ENCODE data around the gene ADARB2. TPM values are rescaled to one million over a fixed set of nuclear protein-coding genes. Genes with fewer than 3 reads are reported as not detected.

ADARB2 gene
- total and polyA plus RNA-seq, 4 donors: 0.22 to 1.3 (median 0.55) TPM

DNA sequence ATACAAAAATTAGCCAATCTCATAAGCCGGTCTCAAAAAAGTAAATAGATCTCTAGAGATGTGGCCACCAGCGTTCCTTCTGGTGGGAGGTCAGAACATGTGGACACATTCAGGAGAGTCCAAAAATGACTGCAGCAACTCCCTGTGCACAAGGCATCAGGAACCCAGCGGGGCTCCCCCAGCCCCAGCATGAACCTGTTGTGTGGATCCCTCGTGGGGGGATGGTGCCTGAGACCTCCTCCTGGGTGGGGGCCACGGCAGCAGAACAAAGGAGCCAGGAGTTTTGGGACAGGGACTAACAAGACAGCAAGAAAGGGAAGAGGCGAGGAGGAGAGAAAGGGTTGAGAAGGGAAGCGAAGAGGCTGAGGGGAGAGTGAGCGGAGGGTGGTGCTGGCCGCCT, 559.4 kb downstream of the ADARB2 start:
- TF ChIP-seq CTCF (IDR thresholded peaks at IDR 0.05; ENCODE audit: control extremely low read depth, extremely low read depth): no peak
- no peaks in the 10 kb centered on the region for H3K36me3 ChIP-seq (ENCODE audit: control insufficient read depth in 4 of 4, insufficient read depth in 4 of 4, low read length in 4 of 4)
- WGBS, 2 donors: 87 to 95% methylated on average over 9 of the region's 9 CpGs

GRCh38 chr10:1175956-1176565, 561.3 kb downstream of the ADARB2 start:
- H3K4me3 ChIP-seq: no peak overlapping the region
- ATAC-seq (ENCODE audit: insufficient read depth, low FRiP score) (no peak), DNase-seq (no peak)
- TF ChIP-seq CTCF (IDR thresholded peaks at IDR 0.05; ENCODE audit: control extremely low read depth, extremely low read depth): no peak
- 91 to 92% methylated on average over 23 of the region's 23 CpGs for WGBS, 2 donors
- peaks cover 0 to 5% (median 0%) of the 10 kb centered on the region in 3 donors for H3K27me3 ChIP-seq (ENCODE audit: control insufficient read depth in 3 of 3, insufficient read depth in 3 of 3, low read length in 2 of 3)
- no peaks in the 10 kb centered on the region for H3K36me3 ChIP-seq (ENCODE audit: control insufficient read depth in 4 of 4, insufficient read depth in 4 of 4, low read length in 4 of 4)
- no peak overlapping the region for H3K27ac ChIP-seq (ENCODE audit: low read depth in 1 of 2, low read length in 1 of 2)
- H3K4me1 ChIP-seq (ENCODE audit: control insufficient read depth in 5 of 5, insufficient read depth in 5 of 5, low read length in 5 of 5): no peaks in the 10 kb centered on the region
- no peak overlapping the region for H3K9ac ChIP-seq (ENCODE audit: insufficient read depth in 1 of 2, low read length in 2 of 2)
- peaks cover 0 to 2% (median 0%) of the 10 kb centered on the region in 4 donors for H3K9me3 ChIP-seq (ENCODE audit: control insufficient read depth in 4 of 4, insufficient read depth in 3 of 4, low read length in 3 of 4)

More for the DNA sequence above, 559.4 kb downstream of the ADARB2 start:
- no peak for ATAC-seq (ENCODE audit: insufficient read depth, low FRiP score)
- Histone ChIP-seq H3K4me1 (ENCODE audit: control insufficient read depth in 5 of 5, insufficient read depth in 5 of 5, low read length in 5 of 5) (no peaks in the 10 kb centered on the region), H3K9me3 (ENCODE audit: control insufficient read depth in 4 of 4, insufficient read depth in 3 of 4, low read length in 3 of 4) (peaks cover 0 to 2% (median 0%) of the 10 kb centered on the region in 4 donors), H3K27me3 (ENCODE audit: control insufficient read depth in 3 of 3, insufficient read depth in 3 of 3, low read length in 2 of 3) (no peaks in the 10 kb centered on the region), H3K4me3 (no peak overlapping the region), H3K9ac (ENCODE audit: insufficient read depth in 1 of 2, low read length in 2 of 2) (no peak overlapping the region), H3K27ac (ENCODE audit: low read depth in 1 of 2, low read length in 1 of 2) (no peak overlapping the region)
- DNase-seq: no peak

- H3K36me3 ChIP-seq (ENCODE audit: control insufficient read depth in 4 of 4, insufficient read depth in 4 of 4, low read length in 4 of 4): no peaks in the 10 kb centered on the region
- no peak overlapping the region for H3K9ac ChIP-seq (ENCODE audit: insufficient read depth in 1 of 2, low read length in 2 of 2)
- H3K4me1 ChIP-seq (ENCODE audit: control insufficient read depth in 5 of 5, insufficient read depth in 5 of 5, low read length in 5 of 5): peaks cover 0 to 3% (median 0%) of the 10 kb centered on the region in 5 donors
- H3K27me3 ChIP-seq (ENCODE audit: control insufficient read depth in 3 of 3, insufficient read depth in 3 of 3, low read length in 2 of 3): peaks cover 0 to 6% (median 0%) of the 10 kb centered on the region in 3 donors
- no peak overlapping the region for H3K27ac ChIP-seq (ENCODE audit: low read depth in 1 of 2, low read length in 1 of 2)
- no peak for DNase-seq
- WGBS, 2 donors: 76 to 95% methylated on average over 5 of the region's 5 CpGs
- H3K4me3 ChIP-seq: no peak overlapping the region
- ATAC-seq (ENCODE audit: insufficient read depth, low FRiP score): no peak
- H3K9me3 ChIP-seq (ENCODE audit: control insufficient read depth in 4 of 4, insufficient read depth in 3 of 4, low read length in 3 of 4): peaks cover 0 to 2% (median 0%) of the 10 kb centered on the region in 4 donors
- TF ChIP-seq CTCF (IDR thresholded peaks at IDR 0.05; ENCODE audit: control extremely low read depth, extremely low read depth): no peak
Observed at GRCh38 chr10:1174022-1174421, 563.3 kb downstream of the ADARB2 start.
